ENCODE results near the gene CPNE1. TPM values are rescaled to one million over a fixed set of nuclear protein-coding genes. Genes with fewer than 3 reads are reported as not detected.

CPNE1 gene
- total RNA-seq, 1 experiment from 2014 or later = 155 TPM

DNA sequence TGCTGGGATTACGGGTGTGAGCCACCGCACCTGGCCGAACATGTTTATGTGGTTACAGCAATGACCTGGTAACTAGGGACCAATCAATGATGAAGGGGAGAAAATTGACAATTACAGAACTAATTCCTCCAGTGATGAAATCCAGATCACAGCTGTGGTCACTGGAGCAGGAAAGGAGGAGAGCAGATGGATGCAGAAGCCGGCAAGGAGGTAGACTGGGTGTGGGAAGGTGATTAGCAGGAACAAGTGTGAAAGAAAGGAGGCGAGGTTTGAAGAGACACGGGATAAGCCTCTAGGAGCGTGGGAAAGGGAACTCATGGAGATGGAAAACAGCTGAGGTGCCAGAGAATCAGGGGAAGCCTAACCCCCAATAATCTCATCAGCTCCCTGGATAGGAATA is 66.2 kb downstream of the CPNE1 start:
- no peak overlapping the region for H2AFZ ChIP-seq (ENCODE audit: low read length)
- H2BK15ac ChIP-seq (ENCODE audit: low read depth, low read length) = no peak overlapping the region
- no peak overlapping the region for H3K14ac ChIP-seq (ENCODE audit: insufficient read depth, low read length)
- H3K27me3 ChIP-seq (ENCODE audit: insufficient read depth, low read length) = peaks cover 12% of the 10 kb centered on the region; the same call in 1 of the 2 replicates
- H3K4ac ChIP-seq (ENCODE audit: low read depth, low read length) = no peak overlapping the region
- no peak overlapping the region for H2BK5ac ChIP-seq (ENCODE audit: insufficient read length, low read length)
- no peaks in the 10 kb centered on the region for H4K20me1 ChIP-seq (ENCODE audit: control insufficient read depth, insufficient read depth, insufficient read length)
- no peak overlapping the region for H3K56ac ChIP-seq (ENCODE audit: insufficient read length, low read depth, low read length)
- no peaks in the 10 kb centered on the region for H3K79me2 ChIP-seq (ENCODE audit: insufficient read depth, low read length)
- no peak overlapping the region; a peak in 1 of 7 replicates for H3K27ac Mint-ChIP-seq
- H4K5ac ChIP-seq (ENCODE audit: insufficient read length, low read depth, low read length) = no peak overlapping the region
- TF ChIP-seq, protein P1, sequence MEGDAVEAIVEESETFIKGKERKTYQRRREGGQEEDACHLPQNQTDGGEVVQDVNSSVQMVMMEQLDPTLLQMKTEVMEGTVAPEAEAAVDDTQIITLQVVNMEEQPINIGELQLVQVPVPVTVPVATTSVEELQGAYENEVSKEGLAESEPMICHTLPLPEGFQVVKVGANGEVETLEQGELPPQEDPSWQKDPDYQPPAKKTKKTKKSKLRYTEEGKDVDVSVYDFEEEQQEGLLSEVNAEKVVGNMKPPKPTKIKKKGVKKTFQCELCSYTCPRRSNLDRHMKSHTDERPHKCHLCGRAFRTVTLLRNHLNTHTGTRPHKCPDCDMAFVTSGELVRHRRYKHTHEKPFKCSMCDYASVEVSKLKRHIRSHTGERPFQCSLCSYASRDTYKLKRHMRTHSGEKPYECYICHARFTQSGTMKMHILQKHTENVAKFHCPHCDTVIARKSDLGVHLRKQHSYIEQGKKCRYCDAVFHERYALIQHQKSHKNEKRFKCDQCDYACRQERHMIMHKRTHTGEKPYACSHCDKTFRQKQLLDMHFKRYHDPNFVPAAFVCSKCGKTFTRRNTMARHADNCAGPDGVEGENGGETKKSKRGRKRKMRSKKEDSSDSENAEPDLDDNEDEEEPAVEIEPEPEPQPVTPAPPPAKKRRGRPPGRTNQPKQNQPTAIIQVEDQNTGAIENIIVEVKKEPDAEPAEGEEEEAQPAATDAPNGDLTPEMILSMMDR (conservative IDR thresholded peaks at IDR 0.05) = no peak
- H3K27me3 Mint-ChIP-seq (ENCODE audit: low read depth) = peaks cover 60% of the 10 kb centered on the region
- no peak for DNase-seq
- H3K4me3 Mint-ChIP-seq = no peak overlapping the region
- peaks cover 9 to 14% of the 10 kb centered on the region in 2 experiments; a peak in 3 of 4 replicates for H3K4me1 Mint-ChIP-seq
- H3K27ac ChIP-seq (ENCODE audit: insufficient read length, low read depth, low read length) = no peak overlapping the region
- H3T11ph ChIP-seq (ENCODE audit: low read length) = no peak overlapping the region
- H3K9me3 ChIP-seq (ENCODE audit: control insufficient read depth, low read depth, low read length) = no peaks in the 10 kb centered on the region
- H3K23ac ChIP-seq (ENCODE audit: insufficient read length, low read depth, low read length) = no peak overlapping the region
- H3K79me1 ChIP-seq (ENCODE audit: insufficient read depth, low read depth, low read length, poor library complexity, severe bottlenecking) = no peaks in the 10 kb centered on the region
- H2BK20ac ChIP-seq (ENCODE audit: low read depth, low read length, poor library complexity, severe bottlenecking) = no peak overlapping the region
- no peak overlapping the region for H3K18ac ChIP-seq (ENCODE audit: insufficient read length, low read depth, low read length)
- WGBS (ENCODE audit: extremely low coverage, insufficient read length, low lambda C conversion rate) = no CpG with 5 or more reads among the region's 7 CpGs
- no peak overlapping the region for H2BK120ac ChIP-seq (ENCODE audit: low read depth, low read length, poor library complexity, severe bottlenecking)
- no peaks in the 10 kb centered on the region for H3K9me3 Mint-ChIP-seq
- H2AK5ac ChIP-seq (ENCODE audit: insufficient read length, low read length) = no peak overlapping the region
- no peaks in the 10 kb centered on the region; a peak in 1 of 7 replicates for H3K36me3 Mint-ChIP-seq (ENCODE audit: insufficient read depth in 1 of 3, low read depth in 3 of 3)
- peaks cover 16% of the 10 kb centered on the region for H3K23me2 ChIP-seq (ENCODE audit: insufficient read length, low read depth, low read length, poor library complexity, severe bottlenecking)
- H3K4me1 ChIP-seq (ENCODE audit: insufficient read depth, low read length) = no peaks in the 10 kb centered on the region
- H4K91ac ChIP-seq (ENCODE audit: insufficient read length, low read depth, low read length) = no peak overlapping the region
- no peak overlapping the region for H2BK12ac ChIP-seq (ENCODE audit: insufficient read length, low read depth, low read length)
- no peak overlapping the region for H4K8ac ChIP-seq (replicated peaks; ENCODE audit: insufficient read length, low read depth, low read length)
- H3K4me2 ChIP-seq (ENCODE audit: insufficient read depth, insufficient read length, low read length) = no peak overlapping the region
- no peak overlapping the region for H3K9ac ChIP-seq (ENCODE audit: extremely low read depth, insufficient read length, low read length)

Data from H9 (cell line).